LNCAP (cell line): ENCODE data around the gene SLU7.

Experiments
- TF ChIP-seq, protein P1 (sequence below): fragments of 450-650 bp; IDR thresholded peaks from 2 replicates; pipeline ENCODE4 v1.5.1; 2017; ENCODE audit warnings: mild to moderate bottlenecking

The SLU7 gene

GRCh38 chr5:160427607-160428006, 8.7 kb upstream of the SLU7 start:
- TF ChIP-seq, protein P1, sequence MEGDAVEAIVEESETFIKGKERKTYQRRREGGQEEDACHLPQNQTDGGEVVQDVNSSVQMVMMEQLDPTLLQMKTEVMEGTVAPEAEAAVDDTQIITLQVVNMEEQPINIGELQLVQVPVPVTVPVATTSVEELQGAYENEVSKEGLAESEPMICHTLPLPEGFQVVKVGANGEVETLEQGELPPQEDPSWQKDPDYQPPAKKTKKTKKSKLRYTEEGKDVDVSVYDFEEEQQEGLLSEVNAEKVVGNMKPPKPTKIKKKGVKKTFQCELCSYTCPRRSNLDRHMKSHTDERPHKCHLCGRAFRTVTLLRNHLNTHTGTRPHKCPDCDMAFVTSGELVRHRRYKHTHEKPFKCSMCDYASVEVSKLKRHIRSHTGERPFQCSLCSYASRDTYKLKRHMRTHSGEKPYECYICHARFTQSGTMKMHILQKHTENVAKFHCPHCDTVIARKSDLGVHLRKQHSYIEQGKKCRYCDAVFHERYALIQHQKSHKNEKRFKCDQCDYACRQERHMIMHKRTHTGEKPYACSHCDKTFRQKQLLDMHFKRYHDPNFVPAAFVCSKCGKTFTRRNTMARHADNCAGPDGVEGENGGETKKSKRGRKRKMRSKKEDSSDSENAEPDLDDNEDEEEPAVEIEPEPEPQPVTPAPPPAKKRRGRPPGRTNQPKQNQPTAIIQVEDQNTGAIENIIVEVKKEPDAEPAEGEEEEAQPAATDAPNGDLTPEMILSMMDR, result no peak

- TF ChIP-seq, protein P1, result no peak
Observed at GRCh38 chr5:160423099-160423498, 4.2 kb upstream of the SLU7 start.

DNA sequence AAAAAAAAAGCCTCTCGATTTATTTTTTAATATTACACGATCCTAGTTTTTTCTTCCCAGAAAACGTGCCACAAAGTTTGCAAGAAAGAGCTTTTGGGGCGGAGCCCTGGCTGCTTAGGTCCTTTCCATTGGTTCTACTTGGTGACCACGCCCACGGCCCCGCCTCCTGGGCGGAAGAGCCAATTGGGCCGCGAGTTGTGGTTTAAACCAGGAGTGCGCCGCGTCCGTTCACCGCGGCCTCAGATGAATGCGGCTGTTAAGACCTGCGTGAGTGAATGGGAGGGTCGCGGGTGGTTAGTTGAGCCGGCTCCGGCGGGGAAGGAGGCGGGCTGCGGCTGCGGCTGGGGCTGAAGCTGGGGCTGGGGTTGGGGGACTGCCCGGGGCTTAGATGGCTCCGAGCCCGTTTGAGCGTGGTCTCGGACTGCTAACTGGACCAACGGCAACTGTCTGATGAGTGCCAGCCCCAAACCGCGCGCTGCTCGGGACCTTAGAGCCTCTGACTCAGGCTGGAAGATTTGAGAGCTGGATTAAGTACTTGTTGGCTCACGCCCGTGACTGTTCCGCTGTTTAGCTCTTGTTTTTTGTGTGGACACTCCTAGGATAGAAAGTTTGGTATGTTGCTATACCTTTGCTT, 2.9 kb upstream of the SLU7 start, which contains the start of gene PTTG1:
Gene PTTG1 (plus strand): TSS at position 231 of the 634 bp plus-strand sequence. CDS start 458 bp downstream, outside the sequence.
- TF ChIP-seq, protein P1, result no peak

DNA sequence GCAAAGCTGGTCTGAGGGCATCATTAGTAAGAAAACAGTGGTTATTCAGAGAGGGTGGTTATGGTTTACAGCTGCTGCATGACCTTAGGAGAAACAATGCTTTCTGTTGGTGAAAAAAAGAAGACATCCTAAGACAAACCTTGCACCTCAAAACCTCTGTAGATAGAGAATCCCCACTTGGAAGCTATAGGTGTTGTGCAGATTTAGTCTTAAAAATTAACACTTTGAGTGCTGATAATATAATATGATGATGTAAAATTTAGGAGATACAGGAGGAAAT, 1.4 kb upstream of the SLU7 start:
- TF ChIP-seq, protein P1, result no peak

- TF ChIP-seq, protein P1, result no peak
Observed at GRCh38 chr5:160419458-160420330, 813 bp upstream of the SLU7 start.

DNA sequence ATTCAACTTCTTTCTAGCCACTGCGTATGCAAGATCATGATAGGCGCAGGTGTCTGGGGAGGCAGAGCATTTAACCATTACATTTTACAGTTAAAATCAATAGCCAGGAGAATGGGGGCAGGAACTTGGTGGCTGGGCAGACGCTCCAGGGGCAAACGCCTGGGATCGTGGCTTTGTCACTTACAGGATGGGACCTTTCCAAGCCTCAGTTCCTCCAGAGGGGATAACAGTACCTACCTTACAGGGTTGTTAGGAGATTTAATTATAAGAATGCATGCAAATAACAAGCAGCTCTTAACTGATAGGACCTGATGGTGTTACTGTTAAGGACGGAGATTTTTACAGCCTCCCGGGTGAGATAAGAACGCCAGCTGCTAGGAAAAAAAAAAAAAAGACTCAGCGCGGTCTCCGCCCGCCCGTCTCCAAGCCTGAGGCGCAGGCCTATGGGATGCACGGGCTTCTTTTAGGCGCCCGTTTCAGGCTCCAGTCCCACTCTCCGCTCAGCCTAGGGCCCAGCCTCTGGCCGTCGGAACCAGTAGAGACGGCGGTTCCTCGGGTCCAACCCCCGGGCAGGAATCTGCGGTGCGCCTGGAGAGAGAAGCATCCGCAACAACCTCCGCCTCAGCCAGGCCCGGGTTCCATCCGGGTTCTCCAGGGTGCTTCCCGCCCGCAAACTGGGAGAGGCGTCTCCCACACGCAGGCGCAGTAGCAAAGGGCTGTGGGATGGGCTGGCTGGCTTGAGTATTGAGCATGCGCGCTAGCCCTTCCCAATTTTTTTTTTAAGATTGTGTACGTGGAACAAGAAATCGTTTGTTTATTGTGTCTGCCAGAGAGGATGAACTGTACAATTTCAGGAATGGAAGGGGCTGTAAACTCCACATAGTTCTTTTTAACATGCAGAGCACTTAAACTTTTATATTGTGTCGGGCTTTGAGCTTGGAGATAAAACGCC, 19.2 kb downstream of the SLU7 start, which contains the start of gene FAM200C:
Gene FAM200C (minus strand): TSS at position 653 of the 952 bp plus-strand sequence. CDS start 4,564 bp downstream, outside the sequence.
- TF ChIP-seq, protein P1, result no peak

- TF ChIP-seq, protein P1, result no peak
Observed at GRCh38 chr5:160398806-160399205, 20.1 kb downstream of the SLU7 start.
